GM18526 (cell line): ENCODE measurements around the gene NOC4L.

Experiments used
- POLR2A ChIP-seq: IDR thresholded peaks from 3 replicates; pipeline ENCODE4 v1.6.1; 2011; ENCODE audit not compliant: insufficient read length; ENCODE audit errors: extremely low read depth

NOC4L gene

DNA sequence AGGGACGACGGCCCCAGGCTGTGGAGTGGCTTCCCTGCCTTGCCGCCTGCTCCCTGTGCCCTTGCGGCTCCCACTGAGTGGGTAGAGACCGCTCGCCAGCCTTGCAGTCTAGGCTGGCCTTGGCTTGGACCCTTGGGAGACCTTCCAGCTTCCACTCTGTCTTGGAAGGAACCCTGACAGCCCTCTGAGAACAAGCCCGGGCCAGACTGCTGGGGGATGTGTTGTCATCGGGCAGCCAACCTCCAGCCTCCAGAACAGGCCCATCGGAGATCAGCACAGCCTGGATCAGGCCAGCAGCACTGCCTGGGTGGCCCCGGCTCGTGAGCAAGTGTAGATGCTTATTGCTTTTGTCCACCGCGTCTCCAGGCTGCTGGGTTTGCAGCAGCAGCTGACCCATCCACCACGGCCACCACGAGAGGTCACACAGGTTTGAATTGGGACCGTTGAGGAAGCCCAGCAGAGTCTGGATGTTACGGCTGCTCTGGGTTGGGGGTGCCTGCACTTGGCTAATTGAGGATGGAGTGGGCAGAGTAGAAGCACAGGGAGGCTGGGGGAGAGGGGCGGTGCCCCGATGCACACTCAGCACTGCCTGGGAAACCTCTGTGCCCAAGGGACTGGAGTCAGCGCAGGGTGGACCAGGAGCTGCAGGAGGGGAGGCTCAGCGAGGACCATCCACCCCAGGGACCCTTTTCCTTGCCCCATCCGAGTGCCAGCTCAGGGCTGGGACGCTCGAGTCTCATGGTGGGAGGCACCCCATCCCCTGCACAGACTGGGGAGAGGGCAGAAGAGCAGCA is 55.5 kb downstream of the NOC4L start:
- TF ChIP-seq POLR2A, result no peak

DNA sequence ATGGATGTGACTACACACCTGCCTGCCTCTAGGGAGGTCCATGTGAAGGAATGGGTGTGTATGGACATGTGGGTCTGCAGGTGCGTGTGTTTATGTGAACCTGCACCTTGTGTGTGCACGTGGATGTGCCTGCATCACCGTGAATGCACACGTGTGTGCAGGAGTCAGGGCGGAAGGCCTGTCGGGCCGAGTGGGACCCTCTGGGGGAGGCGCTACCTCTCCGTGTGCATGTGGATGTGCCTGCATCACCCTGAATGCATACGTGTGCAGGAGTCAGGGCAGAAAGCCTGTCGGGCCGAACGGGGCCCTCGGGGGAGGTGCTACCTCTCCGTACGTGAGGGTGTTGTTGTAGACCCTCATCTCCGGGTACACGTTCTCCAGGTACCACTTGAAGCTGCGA is 56.5 kb downstream of the NOC4L start:
- no peak for TF ChIP-seq POLR2A

DNA sequence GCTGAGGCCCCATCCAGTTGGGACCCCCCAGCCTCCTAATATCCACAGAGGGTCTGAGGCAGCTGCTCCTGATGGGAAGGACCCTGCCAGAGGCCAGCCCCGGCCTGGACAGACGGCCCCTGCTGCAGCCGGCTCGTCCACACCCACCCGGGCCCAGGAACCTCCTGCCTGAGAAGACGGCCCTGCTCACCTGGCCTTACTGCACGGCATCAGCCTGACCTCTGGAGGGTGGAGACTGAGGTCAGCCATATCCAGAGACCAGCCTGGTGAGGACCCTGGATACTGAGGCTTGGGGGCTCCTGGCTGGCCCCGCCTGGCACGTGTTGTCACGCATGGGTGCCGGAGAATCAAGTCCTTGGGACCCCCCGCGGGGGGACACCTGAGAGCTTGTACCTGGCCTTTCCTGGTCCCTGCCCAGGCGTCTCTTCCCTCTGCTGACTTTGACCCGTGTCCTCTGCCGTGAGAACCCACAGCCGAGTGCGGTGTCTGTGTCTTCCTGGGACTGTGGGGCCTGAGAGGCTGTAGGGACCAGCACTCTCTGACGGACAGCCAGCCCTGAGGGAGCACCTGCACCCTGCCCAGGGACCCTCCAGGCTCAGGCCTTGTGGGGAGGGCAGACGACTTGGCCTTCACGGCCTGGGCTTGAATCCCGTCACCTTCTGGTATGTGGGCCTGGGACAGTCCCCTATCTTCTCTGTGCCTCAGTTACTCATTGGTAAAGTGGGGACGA is 57.3 kb downstream of the NOC4L start:
- TF ChIP-seq POLR2A, result no peak
